Measurements from ENCODE around the gene NUDT4.

GRCh38 chr12:93453633-93454032, 75.9 kb downstream of the NUDT4 start:
- TF ChIP-seq FOS (IDR thresholded peaks at IDR 0.05; ENCODE audit: low read depth, low read length) (no peak), RAD21 (IDR thresholded peaks at IDR 0.05; ENCODE audit: low read length) (no peak), POLR2A (IDR thresholded peaks at IDR 0.05; ENCODE audit: low read depth, low read length) (no peak), CTCF (conservative IDR thresholded peaks at IDR 0.05; ENCODE audit: low read depth, low read length) (no peak), SMC3 (IDR thresholded peaks at IDR 0.05; ENCODE audit: low read depth, low read length) (no peak), RFX5 (IDR thresholded peaks at IDR 0.05; ENCODE audit: low read depth, low read length) (no peak), RCOR1 (IDR thresholded peaks at IDR 0.05; ENCODE audit: insufficient replicate concordance, low read length) (no peak), MXI1 (IDR thresholded peaks at IDR 0.05; ENCODE audit: borderline replicate concordance, low read depth, low read length) (no peak), BHLHE40 (IDR thresholded peaks at IDR 0.05; ENCODE audit: low read depth, low read length) (no peak)
- TF ChIP-seq, protein P1, sequence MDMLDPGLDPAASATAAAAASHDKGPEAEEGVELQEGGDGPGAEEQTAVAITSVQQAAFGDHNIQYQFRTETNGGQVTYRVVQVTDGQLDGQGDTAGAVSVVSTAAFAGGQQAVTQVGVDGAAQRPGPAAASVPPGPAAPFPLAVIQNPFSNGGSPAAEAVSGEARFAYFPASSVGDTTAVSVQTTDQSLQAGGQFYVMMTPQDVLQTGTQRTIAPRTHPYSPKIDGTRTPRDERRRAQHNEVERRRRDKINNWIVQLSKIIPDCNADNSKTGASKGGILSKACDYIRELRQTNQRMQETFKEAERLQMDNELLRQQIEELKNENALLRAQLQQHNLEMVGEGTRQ (IDR thresholded peaks at IDR 0.05; ENCODE audit: low read depth, low read length) = no peak

Measured in IMR-90 (cell line).